LNCAP (cell line): ENCODE data around the gene LINGO1.

Experiments used
- TF ChIP-seq, protein P1 (sequence below): fragments of 450-650 bp; IDR thresholded peaks from 2 replicates; pipeline ENCODE4 v1.5.1; 2017; ENCODE audit warnings: mild to moderate bottlenecking

Gene LINGO1

DNA sequence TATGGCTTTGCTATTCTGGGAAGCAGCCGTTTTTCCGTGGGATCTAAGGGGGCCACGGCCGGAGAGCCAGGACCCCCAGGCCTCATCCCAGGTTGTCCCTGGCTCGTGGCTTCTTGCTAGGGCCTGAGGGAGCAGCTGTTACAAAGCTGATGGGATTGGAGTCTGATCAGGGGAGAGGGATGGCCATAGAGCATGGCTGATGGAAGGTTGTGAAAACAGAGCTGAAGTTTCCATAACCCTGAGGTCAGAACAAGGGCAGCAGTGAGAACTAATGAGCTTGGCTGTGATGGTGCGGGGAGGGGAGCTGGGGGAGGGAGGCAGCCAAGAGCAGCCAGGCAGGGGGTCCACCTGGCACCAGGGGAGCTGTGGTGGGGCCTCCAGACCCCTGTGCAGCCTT is 63.0 kb downstream of the LINGO1 start:
- TF ChIP-seq, protein P1, sequence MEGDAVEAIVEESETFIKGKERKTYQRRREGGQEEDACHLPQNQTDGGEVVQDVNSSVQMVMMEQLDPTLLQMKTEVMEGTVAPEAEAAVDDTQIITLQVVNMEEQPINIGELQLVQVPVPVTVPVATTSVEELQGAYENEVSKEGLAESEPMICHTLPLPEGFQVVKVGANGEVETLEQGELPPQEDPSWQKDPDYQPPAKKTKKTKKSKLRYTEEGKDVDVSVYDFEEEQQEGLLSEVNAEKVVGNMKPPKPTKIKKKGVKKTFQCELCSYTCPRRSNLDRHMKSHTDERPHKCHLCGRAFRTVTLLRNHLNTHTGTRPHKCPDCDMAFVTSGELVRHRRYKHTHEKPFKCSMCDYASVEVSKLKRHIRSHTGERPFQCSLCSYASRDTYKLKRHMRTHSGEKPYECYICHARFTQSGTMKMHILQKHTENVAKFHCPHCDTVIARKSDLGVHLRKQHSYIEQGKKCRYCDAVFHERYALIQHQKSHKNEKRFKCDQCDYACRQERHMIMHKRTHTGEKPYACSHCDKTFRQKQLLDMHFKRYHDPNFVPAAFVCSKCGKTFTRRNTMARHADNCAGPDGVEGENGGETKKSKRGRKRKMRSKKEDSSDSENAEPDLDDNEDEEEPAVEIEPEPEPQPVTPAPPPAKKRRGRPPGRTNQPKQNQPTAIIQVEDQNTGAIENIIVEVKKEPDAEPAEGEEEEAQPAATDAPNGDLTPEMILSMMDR, result no peak

DNA sequence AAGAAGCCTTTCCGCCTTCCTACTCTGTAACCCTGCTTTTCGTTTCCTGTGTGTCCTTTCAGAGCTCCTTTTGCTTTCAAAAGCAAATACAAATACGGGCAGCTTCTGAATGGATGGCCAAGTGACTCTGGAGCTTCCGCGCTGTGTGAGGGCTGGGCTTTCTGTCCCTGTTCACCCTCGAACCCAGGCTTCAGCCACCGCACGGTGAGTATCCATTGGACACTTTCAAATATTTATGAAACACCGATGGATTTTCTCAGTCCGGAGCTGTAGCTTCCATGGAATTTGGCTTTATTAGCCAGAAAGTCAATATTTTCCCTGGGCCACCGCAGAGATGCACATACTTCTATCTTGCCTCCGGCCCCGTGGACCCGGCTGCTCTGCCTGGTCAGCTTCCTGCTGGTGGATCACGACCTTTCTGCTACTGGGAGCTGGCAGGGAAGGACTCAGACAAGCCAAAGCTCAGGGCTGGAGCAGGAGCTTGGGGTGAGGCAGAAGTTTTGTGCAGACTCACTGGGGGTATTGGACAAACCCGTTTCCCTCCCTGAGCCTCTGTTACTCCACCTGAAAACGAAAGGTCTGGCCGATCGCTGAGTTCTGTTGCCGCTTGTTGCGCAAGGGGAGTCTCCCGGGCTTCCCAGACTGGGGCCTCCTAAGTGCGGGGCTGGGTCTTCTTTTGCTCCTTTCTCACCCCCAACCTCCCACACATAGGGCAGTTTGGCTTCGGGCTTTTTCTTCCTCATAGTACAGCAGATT is 63.6 kb downstream of the LINGO1 start:
- TF ChIP-seq, protein P1, result no peak

DNA sequence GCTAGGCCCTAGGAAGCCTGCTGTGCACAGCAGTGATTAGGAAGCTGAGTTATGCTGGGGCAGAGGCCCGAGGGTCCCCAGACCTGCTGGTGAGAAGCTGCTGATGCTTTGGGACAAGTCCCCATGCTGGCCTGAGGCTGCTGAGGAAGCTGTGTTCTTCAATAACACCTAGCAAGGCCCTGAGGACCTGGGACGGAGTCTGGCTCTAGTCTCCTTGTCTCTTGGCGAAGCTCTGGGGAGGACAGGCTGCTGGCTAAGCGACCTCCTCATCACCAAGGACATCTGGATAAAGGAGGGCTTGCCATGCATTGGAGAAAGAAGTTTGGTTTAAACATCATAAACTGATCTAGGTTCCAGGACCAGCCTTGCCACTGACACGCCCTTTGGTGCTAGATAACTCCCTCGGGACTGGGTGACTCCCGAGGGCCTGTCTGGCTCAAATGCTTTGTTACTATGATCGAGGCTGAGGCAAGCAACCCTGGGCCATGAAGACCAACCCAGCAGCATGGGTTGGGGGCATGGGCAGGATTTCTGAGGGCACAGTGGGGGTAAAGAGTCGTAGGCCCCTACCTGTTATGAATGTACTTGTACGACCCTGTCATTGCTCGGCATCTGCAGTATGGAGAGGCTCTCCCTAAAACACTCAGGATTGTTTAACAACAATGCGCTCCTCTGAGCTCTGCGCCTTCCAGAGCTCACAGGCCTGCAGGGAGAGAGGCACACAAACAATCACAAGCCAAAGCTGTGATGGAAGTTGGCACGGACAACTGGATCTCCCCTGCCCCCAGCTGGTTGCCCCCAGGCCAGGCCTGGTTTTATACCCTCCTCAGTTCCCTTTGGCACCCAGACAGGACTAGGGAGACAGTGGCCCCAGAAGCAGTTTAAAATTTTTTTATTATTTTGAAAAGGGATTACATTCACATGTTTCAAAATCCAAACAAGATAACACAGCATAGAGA is 64.4 kb downstream of the LINGO1 start:
- TF ChIP-seq, protein P1, result no peak

DNA sequence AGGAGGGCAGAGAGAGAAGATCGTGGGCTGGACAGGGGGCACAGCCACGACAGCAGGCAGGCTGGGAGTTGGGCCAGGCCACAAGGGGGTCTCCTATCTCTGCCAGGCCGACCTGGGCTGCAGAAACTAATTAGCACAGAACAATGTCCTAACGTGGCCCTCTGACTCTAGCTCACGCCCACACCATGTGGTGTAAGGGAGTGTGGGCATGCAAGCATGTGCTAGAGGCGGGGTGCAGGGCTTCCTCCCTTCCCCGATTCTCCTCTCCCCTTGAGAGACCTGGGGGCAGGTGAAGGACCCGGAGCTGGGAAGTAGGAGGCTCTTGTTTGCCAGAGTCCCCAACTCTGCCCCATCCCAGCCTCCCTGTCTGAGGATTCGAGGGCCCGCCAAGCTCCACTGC is 65.5 kb downstream of the LINGO1 start:
- TF ChIP-seq, protein P1, result no peak

DNA sequence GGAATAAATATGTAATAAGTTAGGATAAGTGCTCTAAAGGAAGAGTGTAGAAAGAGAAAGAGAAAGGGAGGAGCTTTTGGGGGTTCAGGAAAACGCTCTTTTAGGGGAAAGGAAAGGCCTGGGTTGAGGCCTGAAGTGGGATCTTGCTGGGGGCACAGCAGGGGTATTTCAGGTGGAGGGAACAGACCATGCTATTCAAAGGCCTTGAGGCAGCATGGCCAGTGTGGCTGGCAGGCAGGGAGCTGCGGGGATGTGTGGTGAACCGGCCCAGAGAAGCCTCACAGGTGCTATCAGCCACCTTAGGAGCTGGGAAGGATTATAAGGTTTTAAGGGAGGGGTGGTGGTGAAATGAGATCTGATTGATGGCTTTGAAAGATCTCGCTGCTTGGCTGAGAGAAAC is 66.6 kb downstream of the LINGO1 start:
- TF ChIP-seq, protein P1, result no peak

DNA sequence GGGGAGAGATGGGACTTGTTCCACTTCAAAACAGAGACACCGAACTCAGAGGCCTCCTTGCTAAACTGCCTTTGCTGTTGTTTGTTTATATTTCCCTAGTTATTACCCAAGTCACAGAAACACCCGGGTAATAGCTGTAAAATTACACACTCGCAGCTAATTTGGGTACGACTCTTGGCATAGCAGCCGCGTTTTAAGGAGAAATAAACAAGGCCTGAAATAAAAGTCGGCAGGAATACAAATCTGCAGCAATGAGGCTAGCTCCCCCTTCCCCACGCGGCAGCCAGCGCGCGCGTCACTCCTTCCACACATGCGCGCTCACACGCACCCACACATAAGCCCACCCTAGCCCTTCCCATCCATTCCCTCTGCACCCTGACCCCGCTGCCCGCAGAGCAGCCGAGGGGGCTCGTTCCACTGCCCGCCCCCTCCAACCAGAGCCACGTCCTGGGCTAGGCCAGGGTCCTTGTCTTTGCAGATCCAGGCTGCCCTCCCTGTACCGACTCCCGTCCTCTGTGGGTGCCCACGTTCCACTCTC is 67.3 kb downstream of the LINGO1 start:
- TF ChIP-seq, protein P1, result no peak

DNA sequence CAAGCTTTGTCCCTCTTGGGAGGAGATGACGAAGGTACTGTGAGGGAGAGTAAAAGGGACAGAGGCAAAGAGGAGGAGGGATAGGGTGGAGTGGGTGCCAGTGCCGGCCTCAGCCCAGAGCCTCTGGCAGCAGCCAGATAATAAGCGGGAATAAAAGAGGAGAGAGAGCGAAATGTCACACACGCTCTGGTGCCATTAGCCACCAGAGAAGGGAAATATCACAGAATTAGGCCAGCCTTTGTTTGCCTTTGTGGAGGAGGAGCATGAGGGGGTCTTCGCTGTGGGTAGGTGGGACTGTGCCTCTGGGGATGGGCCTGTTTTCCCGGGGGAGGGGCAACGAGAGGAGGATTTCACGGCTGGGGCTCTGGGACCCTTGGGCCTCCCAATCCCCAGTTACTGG is 67.8 kb downstream of the LINGO1 start:
- TF ChIP-seq, protein P1, result no peak
